ENCODE measurements around the gene WDR18.
A peak's percentile ranks its signal among the peaks of the same experiment; 100 is the strongest.

WDR18 gene, protein sequence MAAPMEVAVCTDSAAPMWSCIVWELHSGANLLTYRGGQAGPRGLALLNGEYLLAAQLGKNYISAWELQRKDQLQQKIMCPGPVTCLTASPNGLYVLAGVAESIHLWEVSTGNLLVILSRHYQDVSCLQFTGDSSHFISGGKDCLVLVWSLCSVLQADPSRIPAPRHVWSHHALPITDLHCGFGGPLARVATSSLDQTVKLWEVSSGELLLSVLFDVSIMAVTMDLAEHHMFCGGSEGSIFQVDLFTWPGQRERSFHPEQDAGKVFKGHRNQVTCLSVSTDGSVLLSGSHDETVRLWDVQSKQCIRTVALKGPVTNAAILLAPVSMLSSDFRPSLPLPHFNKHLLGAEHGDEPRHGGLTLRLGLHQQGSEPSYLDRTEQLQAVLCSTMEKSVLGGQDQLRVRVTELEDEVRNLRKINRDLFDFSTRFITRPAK

GRCh38 chr19:984165-984967 is at the start of gene WDR18:
WDR18 (plus strand) TSS chr19:984345; CDS start chr19:984354, 9 bp downstream.
- peak; percentile 89 for DNase-seq

- DNase-seq = no peak
Observed at GRCh38 chr19:934865-935479, 49.2 kb upstream of the WDR18 start.

DNA sequence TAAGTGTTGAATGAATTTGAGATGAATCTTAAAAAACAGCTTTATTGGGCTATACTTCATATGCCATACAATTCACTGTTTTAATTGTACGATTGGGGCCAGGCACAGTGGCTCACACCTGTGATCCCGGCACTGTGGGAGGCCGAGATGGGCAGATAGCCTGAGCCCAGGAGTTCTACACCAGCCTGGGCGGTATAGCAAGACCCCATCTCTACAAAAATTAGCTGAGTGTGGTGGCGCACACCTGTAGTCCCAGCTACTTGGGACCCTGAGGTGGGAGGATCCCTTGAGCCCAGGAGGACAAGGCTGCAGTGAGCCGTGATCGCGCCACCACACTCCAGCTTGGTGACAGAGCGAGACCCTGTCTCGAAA is 48.0 kb upstream of the WDR18 start:
- DNase-seq = no peak

- DNase-seq = no peak
Observed at GRCh38 chr19:937259-937694, 46.9 kb upstream of the WDR18 start.

DNA sequence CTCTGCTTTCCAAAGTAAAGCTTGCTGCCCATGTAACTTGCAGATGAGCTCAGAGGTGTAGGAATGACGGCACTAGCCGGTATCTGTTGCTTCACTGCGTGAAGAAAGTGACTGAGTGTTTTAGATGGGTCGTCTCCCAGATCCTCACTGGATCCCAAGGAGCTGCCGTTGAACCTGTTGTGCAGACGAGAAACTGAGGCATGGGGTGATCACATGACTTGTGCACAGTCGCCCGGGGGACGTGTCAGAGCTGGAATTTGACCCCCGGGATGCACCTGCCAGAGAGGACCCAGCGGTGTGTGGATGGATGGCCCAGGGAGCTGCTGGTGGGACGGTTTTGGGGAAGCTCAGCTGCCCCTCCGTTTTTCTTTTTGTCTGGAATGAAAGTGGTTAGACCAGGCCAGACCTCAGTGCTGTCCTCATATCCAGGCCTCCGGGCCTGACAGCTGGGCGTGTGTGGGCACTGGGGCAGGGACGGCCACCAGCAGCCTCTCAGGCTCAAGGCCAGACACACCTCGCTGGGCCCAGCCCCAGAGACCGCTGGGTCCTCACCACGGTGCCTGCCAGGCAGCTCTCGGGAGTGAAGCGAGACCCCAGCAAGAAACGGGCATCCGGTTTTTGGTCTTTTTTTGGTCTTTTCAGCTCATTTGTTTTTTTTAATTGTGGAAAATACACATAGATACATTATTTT is 45.8 kb upstream of the WDR18 start:
- no peak for DNase-seq

DNA sequence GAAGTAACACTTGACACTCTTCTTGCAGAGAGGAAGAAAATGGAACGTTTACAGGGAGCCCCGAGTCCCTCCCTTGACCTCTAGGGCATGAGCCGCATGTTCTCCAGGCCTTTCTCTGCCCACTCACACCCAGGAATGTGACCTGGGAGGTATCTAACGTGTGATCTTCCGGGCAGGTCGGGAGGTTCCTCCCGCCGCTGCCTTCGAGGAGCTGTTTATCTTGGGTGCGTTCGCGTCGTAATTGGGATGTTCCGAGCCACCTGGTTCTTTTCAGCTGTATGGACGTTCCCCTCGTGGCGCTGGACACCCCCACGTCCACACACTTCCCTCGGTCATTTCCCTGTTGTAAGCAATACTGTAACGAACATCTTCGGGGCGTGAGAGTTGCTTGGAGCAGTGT is 44.7 kb upstream of the WDR18 start:
- no peak for DNase-seq

- DNase-seq = no peak
Observed at GRCh38 chr19:939922-940321, 44.2 kb upstream of the WDR18 start.

- no peak for DNase-seq
Observed at GRCh38 chr19:940591-941291, 43.4 kb upstream of the WDR18 start.

DNA sequence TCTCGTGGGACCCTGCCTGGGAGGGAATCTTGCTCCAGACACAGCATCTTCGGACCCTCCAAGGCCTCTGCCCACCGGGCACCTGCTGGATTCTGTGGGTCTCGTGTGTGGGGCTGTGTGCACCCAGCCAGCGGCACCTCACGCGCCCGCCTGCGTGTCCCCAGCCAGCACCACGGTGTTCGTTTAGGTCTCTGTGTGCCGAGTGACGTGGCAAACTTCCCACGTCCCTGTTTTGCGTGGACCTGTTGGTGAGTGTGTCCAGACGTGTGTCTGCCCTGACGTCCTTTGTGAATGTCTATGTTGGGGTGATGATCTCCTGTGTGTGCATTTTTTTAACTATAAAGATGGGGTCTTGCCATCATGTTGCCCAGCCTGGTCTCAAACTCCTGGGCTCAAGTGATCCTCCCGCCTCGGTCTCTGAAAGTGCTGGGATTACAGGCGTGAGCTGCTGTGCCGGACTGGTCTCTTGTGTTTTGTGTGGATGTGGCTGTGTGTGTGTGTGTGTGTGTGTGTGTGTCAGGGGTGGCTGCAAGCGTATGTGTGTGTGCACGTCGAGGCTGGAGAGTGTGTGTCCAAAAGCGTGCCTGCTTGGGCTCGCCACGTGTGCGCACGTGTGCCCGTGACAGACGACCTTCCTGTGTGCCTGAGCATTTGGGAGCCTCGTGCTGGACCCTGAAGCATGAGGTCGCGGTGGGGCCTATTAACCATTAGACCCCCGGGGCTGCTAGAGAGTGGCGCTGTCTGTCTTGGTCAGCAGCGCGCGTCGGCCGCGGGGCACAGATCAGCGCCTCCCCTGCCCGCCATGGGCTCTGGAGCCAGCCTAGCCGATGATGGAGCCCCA is 42.6 kb upstream of the WDR18 start:
- DNase-seq = no peak

DNA sequence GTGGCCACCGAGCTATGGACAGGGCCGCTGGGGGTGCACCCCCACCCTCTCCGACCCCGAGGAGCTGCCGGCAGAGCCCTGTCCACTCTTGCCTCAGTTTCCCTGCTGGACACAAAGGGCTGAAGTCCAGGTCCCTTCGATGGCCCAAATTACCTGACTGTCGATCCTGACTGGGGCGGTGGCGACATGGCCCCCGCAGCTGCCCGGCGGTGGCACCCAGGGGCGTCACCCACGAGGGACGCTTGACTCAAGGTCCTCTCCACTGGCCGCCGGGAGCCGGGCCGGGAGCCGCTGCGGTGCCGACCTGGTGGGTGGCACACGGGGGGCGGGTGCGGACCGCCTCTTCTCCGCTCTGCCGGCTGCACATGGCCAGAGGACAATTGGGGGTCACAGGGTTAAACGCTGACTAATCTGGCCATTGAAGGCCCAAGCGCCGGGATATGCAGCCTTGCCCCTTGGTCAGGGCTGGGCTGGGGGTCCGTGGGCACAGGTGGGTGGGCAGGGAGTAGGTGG is 42.0 kb upstream of the WDR18 start:
- no peak for DNase-seq

- no peak for DNase-seq
Observed at GRCh38 chr19:943551-944170, 40.5 kb upstream of the WDR18 start.

GRCh38 chr19:944171-944567 is 40.0 kb upstream of the WDR18 start:
- no peak for DNase-seq

- DNase-seq = no peak
Observed at GRCh38 chr19:944663-945241, 39.4 kb upstream of the WDR18 start.

GRCh38 chr19:945401-946252 is 38.5 kb upstream of the WDR18 start:
- DNase-seq = no peak

- DNase-seq = no peak
Observed at GRCh38 chr19:947090-947706, 36.9 kb upstream of the WDR18 start.

DNA sequence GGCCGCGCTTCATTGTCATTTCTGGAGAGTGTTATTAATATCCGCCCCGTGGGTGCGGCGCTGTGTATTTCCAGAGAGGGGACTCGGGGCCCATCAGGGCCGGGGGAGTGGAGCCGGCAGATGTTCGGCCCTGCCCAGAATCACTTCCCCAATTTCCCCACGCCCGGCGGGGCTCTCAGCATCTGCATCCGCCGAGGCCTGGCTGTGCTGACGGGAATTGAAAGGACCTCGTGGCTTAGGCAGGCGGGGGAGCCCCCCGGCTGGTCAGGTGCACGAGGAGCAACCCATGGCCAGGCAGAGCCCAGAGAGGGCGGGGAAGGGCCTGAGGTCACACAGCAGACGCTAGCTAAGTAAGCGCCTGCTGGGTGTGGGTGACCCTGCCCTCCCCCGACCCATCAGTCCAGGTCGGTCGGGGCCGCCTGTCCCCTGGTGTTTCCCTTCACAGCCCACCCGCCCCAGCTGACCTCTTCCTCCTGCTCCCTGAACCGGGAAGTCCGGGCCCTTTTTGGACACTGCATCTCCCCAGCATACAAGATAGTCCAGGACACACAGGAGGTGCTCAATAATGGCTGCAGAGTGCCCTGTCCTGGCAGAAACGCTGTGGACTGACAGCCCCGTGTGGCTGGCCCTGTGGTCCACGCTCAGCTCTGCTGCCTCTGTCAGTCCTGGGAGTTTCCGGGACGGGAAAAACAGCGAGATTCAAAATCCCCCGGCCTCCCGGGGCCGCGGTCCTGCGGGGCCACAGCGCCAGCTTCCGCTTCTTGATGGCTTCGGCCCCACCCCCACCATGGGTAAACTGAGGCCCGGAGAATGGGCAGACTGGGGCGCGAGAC is 36.2 kb upstream of the WDR18 start:
- no peak for DNase-seq

DNA sequence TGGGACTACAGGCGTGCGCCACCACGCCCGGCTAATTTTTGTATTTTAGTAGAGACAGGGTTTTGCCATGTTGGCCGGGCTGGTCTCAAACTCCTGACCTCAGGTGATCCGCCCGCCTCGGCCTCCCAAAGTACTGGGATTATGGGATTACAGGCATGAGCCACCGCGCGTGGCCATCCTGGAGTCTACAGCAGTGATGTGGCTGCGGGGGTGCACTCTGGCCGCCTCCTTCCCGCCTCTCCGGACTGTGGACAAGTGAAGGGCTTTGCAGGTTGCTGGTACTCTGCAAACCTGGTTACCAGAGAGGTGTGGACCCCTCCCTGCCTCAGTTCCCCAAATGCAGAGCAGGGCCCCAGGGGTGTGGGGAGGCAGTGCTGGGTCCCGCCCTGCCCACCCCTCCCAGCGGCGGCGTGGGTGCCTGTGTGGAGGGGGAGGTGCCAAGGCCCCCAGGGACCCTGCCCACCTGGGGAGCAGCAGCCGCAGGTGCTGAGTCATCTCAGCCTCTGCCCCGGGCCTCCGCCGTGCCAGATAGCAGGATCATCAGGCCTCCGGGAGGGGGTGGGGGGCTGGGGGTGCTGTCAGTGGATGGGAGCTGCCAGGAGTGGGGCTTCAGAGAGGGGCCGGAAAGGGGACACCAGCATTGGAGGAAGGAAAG is 35.2 kb upstream of the WDR18 start:
- DNase-seq = no peak

Measured in fibroblast of skin of right biceps (primary cell).